ENCODE results near the gene GALNT2. TPM values are rescaled to one million over a fixed set of nuclear protein-coding genes. Genes with fewer than 3 reads are reported as not detected.

Gene GALNT2
- total RNA-seq, 5 donors from 2014 or later (not counting 1 experiment from before 2014, with no cell fraction given) = 22.2 to 29.7 (median 23.5) TPM

DNA sequence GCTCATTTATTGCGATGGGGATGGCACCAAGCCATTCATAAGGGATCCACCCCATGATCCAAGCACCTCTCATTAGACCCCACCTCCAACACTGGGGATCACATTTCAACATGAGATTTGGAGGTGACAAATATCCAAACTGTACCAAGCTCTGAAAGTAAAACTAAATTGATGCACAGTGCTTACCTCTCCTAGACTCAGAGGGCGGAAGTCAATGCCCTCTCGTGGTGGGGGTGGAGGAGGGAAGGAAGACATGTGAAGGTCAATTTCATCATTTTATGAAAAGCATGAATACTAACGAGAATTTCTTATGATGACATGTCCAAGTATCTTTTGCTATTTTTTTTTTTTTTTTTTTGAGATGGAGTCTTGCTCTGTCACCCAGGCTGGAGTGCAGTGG, 239.1 kb downstream of the GALNT2 start:
- H3K4me1 Mint-ChIP-seq = peaks cover 5 to 6% (median 6%) of the 10 kb centered on the region in 3 donors
- CTCF ChIA-PET = interaction anchor here in 1 of 2 donors (0.6 to 0.7 kb wide), 2 partner anchors 109 to 513 kb away, joined by 3 to 13 read pairs; no protein-coding TSS in a partner anchor
- peaks cover 0 to 4% of the 10 kb centered on the region in 2 experiments for H3K4me1 ChIP-seq (ENCODE audit: control insufficient read depth in 1 of 2, extremely low read depth in 1 of 2, insufficient read depth in 2 of 2, low read length in 2 of 2)
- POLR2A ChIA-PET = no interaction called here
- H3K27ac ChIP-seq (ENCODE audit: low read length) = no peak overlapping the region
- no peak overlapping the region for H3K4me3 ChIP-seq (ENCODE audit: control insufficient read depth in 1 of 2, extremely low read depth in 1 of 2, low read length in 1 of 2)
- H3K4me3 Mint-ChIP-seq = no peak overlapping the region
- no peaks in the 10 kb centered on the region for H3K9me3 ChIP-seq
- H3K9me3 Mint-ChIP-seq = no peaks in the 10 kb centered on the region
- peaks cover 1 to 3% of the 10 kb centered on the region in 2 donors for H3K27me3 Mint-ChIP-seq
- H3K36me3 Mint-ChIP-seq = no peaks in the 10 kb centered on the region
- 100% methylated on average over 1 of the region's 4 CpGs for WGBS (ENCODE audit: insufficient coverage)
- ATAC-seq (replicated peaks in 1 of 4) (no peak), DNase-seq (no peak)
- no peak overlapping the region for H3K27ac Mint-ChIP-seq
- peaks cover 0 to 14% of the 10 kb centered on the region in 2 experiments for H3K27me3 ChIP-seq (replicated peaks in 1 of 2; ENCODE audit: control insufficient read depth in 2 of 2, extremely low read depth in 1 of 2, insufficient read depth in 2 of 2, low read length in 1 of 2)
- no peaks in the 10 kb centered on the region for H3K36me3 ChIP-seq (ENCODE audit: control insufficient read depth in 2 of 2, extremely low read depth in 1 of 2, insufficient read depth in 1 of 2, low read length in 1 of 2)

GRCh38 chr1:230307213-230307612, 240.2 kb downstream of the GALNT2 start:
- Mint-ChIP-seq H3K27ac (no peak overlapping the region), H3K36me3 (no peaks in the 10 kb centered on the region), H3K4me1 (peaks cover 5 to 6% (median 6%) of the 10 kb centered on the region in 3 donors), H3K27me3 (peaks cover 3 to 5% of the 10 kb centered on the region in 2 donors), H3K9me3 (no peaks in the 10 kb centered on the region), H3K4me3 (no peak overlapping the region)
- CTCF ChIA-PET = interaction anchor here in 1 of 2 donors (0.9 kb wide), 1 partner anchor 594 kb away, joined by 3 read pairs; no protein-coding TSS in a partner anchor
- Histone ChIP-seq H3K9me3 (no peaks in the 10 kb centered on the region), H3K36me3 (ENCODE audit: control insufficient read depth in 2 of 2, extremely low read depth in 1 of 2, insufficient read depth in 1 of 2, low read length in 1 of 2) (no peaks in the 10 kb centered on the region), H3K27ac (ENCODE audit: low read length) (no peak overlapping the region), H3K4me3 (ENCODE audit: control insufficient read depth in 1 of 2, extremely low read depth in 1 of 2, low read length in 1 of 2) (no peak overlapping the region), H3K4me1 (ENCODE audit: control insufficient read depth in 1 of 2, extremely low read depth in 1 of 2, insufficient read depth in 2 of 2, low read length in 2 of 2) (peaks cover 0 to 4% of the 10 kb centered on the region in 2 experiments), H3K27me3 (replicated peaks in 1 of 2; ENCODE audit: control insufficient read depth in 2 of 2, extremely low read depth in 1 of 2, insufficient read depth in 2 of 2, low read length in 1 of 2) (peaks cover 0 to 15% of the 10 kb centered on the region in 2 experiments)
- 76% methylated on average over 2 of the region's 4 CpGs for WGBS (ENCODE audit: insufficient coverage)
- ATAC-seq (replicated peaks in 1 of 4) = no peak
- no peak for DNase-seq
- POLR2A ChIA-PET = no interaction called here

DNA sequence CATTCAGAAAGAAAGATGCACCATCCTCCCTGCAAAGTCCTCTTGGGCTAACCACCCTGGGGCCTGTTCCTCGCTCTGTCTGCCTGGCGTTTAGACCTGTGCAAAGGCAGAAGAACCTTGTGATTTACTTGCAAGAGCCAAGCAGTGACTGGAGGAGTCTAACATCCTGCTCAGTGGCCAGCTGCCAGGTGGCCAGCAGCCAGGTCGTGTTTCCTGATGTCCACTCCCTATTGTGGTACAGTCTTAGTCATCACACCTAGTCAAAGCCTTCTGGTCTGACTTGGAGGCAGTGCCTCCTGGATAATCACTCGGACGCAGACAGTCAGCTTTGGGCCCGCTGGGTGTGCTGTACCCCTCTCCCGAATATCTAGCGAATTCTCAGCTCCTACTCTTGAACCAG, 241.0 kb downstream of the GALNT2 start:
- no peak overlapping the region for H3K4me3 ChIP-seq (ENCODE audit: control insufficient read depth in 1 of 2, extremely low read depth in 1 of 2, low read length in 1 of 2)
- no peak for DNase-seq
- H3K4me1 ChIP-seq (ENCODE audit: control insufficient read depth in 1 of 2, extremely low read depth in 1 of 2, insufficient read depth in 2 of 2, low read length in 2 of 2) = peaks cover 0 to 4% of the 10 kb centered on the region in 2 experiments
- H3K36me3 Mint-ChIP-seq = no peaks in the 10 kb centered on the region
- H3K27ac ChIP-seq (ENCODE audit: low read length) = no peak overlapping the region
- POLR2A ChIA-PET = no interaction called here
- no peaks in the 10 kb centered on the region for H3K9me3 Mint-ChIP-seq
- 86% methylated on average over 8 of the region's 8 CpGs for WGBS (ENCODE audit: insufficient coverage)
- H3K4me1 Mint-ChIP-seq = peaks cover 5 to 6% (median 6%) of the 10 kb centered on the region in 3 donors
- H3K36me3 ChIP-seq (ENCODE audit: control insufficient read depth in 2 of 2, extremely low read depth in 1 of 2, insufficient read depth in 1 of 2, low read length in 1 of 2) = no peaks in the 10 kb centered on the region
- no peaks in the 10 kb centered on the region for H3K9me3 ChIP-seq
- peaks cover 0 to 15% of the 10 kb centered on the region in 2 experiments for H3K27me3 ChIP-seq (replicated peaks in 1 of 2; ENCODE audit: control insufficient read depth in 2 of 2, extremely low read depth in 1 of 2, insufficient read depth in 2 of 2, low read length in 1 of 2)
- no peak overlapping the region for H3K27ac Mint-ChIP-seq
- H3K27me3 Mint-ChIP-seq = peaks cover 3 to 5% of the 10 kb centered on the region in 2 donors
- CTCF ChIA-PET = no interaction called here
- no peak for ATAC-seq (replicated peaks in 1 of 4)
- H3K4me3 Mint-ChIP-seq = no peak overlapping the region

DNA sequence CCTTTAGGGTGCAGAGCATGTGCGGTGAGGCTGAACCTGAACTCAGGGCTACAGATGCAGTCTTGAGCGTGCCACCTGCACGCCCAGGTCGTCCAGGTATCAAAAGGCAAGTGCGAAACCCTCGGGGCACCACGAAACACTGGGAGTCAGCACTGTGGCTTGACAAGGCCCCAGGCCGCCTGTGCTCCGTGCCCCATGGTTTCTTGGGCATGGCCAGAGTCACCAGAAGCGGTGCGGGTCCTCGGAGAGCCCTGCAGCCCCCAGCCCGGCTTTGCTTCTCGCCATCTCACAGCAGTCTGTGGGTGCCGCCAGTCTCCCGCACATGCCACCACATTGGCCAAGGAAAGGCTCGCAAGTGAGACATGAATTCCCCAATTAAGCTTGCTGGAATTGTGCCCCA, 241.8 kb downstream of the GALNT2 start:
- ChIA-PET POLR2A (no interaction called here), CTCF (interaction anchor here in 1 of 2 donors (0.6 kb wide), 1 partner anchor 901 kb away, joined by 3 read pairs; no protein-coding TSS in a partner anchor)
- no peak overlapping the region for H3K27ac Mint-ChIP-seq
- H3K27me3 ChIP-seq (replicated peaks in 1 of 2; ENCODE audit: control insufficient read depth in 2 of 2, extremely low read depth in 1 of 2, insufficient read depth in 2 of 2, low read length in 1 of 2) = peaks cover 0 to 15% of the 10 kb centered on the region in 2 experiments
- peaks cover 0 to 4% of the 10 kb centered on the region in 2 experiments for H3K4me1 ChIP-seq (ENCODE audit: control insufficient read depth in 1 of 2, extremely low read depth in 1 of 2, insufficient read depth in 2 of 2, low read length in 2 of 2)
- no peaks in the 10 kb centered on the region for H3K9me3 Mint-ChIP-seq
- no peaks in the 10 kb centered on the region for H3K36me3 Mint-ChIP-seq
- WGBS (ENCODE audit: insufficient coverage) = 90% methylated on average over 17 of the region's 17 CpGs
- H3K9me3 ChIP-seq = no peaks in the 10 kb centered on the region
- H3K27ac ChIP-seq (ENCODE audit: low read length) = no peak overlapping the region
- no peak overlapping the region for H3K4me3 ChIP-seq (ENCODE audit: control insufficient read depth in 1 of 2, extremely low read depth in 1 of 2, low read length in 1 of 2)
- H3K4me1 Mint-ChIP-seq = peaks cover 5 to 6% (median 6%) of the 10 kb centered on the region in 3 donors
- no peak for DNase-seq
- peaks cover 3 to 5% of the 10 kb centered on the region in 2 donors for H3K27me3 Mint-ChIP-seq
- no peak for ATAC-seq (replicated peaks in 1 of 4)
- no peaks in the 10 kb centered on the region for H3K36me3 ChIP-seq (ENCODE audit: control insufficient read depth in 2 of 2, extremely low read depth in 1 of 2, insufficient read depth in 1 of 2, low read length in 1 of 2)
- H3K4me3 Mint-ChIP-seq = no peak overlapping the region

GRCh38 chr1:230309646-230310177, 242.7 kb downstream of the GALNT2 start:
- no peak for ATAC-seq (replicated peaks in 1 of 4)
- Histone ChIP-seq H3K27me3 (replicated peaks in 1 of 2; ENCODE audit: control insufficient read depth in 2 of 2, extremely low read depth in 1 of 2, insufficient read depth in 2 of 2, low read length in 1 of 2) (peaks cover 0 to 15% of the 10 kb centered on the region in 2 experiments), H3K27ac (ENCODE audit: low read length) (no peak overlapping the region), H3K4me1 (ENCODE audit: control insufficient read depth in 1 of 2, extremely low read depth in 1 of 2, insufficient read depth in 2 of 2, low read length in 2 of 2) (peaks cover 0 to 4% of the 10 kb centered on the region in 2 experiments), H3K4me3 (ENCODE audit: control insufficient read depth in 1 of 2, extremely low read depth in 1 of 2, low read length in 1 of 2) (no peak overlapping the region), H3K36me3 (ENCODE audit: control insufficient read depth in 2 of 2, extremely low read depth in 1 of 2, insufficient read depth in 1 of 2, low read length in 1 of 2) (no peaks in the 10 kb centered on the region), H3K9me3 (no peaks in the 10 kb centered on the region)
- H3K9me3 Mint-ChIP-seq = no peaks in the 10 kb centered on the region
- H3K27ac Mint-ChIP-seq = no peak overlapping the region
- no peak overlapping the region for H3K4me3 Mint-ChIP-seq
- no peaks in the 10 kb centered on the region for H3K36me3 Mint-ChIP-seq
- WGBS (ENCODE audit: insufficient coverage) = 85% methylated on average over 12 of the region's 15 CpGs
- CTCF ChIA-PET = interaction anchor here (0.5 to 1.3 kb wide), 5 partner anchors 649 to 1581 kb away, joined by 3 to 5 read pairs (median 3); no protein-coding TSS in a partner anchor
- peaks cover 3 to 7% of the 10 kb centered on the region in 2 donors for H3K27me3 Mint-ChIP-seq
- POLR2A ChIA-PET = interaction anchor here in 1 of 2 donors (0.5 kb wide), 1 partner anchor 45 kb away, joined by 4 read pairs; no protein-coding TSS in a partner anchor
- H3K4me1 Mint-ChIP-seq = peaks cover 5 to 6% (median 6%) of the 10 kb centered on the region in 3 donors
- no peak for DNase-seq

DNA sequence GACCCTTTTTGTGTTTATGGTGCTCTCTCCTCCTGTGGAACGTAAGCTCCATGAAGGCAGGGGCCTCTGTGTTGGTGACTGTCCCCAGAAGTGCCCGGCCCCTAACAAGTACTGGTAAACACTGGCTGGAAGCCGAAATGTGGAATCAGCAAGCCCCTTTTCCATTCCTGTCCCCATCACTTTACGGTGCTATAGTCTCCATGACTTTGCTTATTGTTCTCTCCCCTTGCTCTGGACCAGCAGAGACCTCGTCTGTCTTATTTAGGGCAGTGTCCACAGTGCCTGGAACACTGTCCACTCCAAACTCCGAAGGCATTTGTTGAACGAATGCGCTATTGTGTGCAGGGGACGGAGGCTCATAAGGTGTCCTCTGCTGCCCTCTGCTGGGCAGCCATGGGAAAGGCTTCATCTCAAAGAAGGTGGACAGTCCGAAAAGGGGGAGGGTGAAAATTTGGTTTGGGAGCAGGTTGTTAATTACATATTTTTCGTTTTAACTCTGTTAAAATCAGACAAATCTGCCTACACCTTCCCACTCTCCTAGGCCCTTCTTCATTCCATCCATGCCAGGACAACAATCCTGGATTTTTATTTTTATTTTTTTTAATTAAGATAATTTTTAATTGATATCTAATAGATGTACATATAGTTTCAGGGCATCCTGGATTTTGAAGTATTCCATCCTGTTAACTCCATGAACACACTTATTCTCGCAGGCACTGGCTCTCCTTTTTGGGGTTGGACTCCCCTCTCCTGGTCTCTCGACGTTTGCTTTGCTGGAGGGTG, 243.5 kb downstream of the GALNT2 start:
- no peak overlapping the region for H3K4me3 ChIP-seq (ENCODE audit: control insufficient read depth in 1 of 2, extremely low read depth in 1 of 2, low read length in 1 of 2)
- ATAC-seq (replicated peaks in 1 of 4) = peak; percentile 56 to 72 (median 71)
- no peak overlapping the region for H3K27ac ChIP-seq (ENCODE audit: low read length)
- H3K36me3 ChIP-seq (ENCODE audit: control insufficient read depth in 2 of 2, extremely low read depth in 1 of 2, insufficient read depth in 1 of 2, low read length in 1 of 2) = no peaks in the 10 kb centered on the region
- peaks cover 5 to 6% (median 6%) of the 10 kb centered on the region in 3 donors for H3K4me1 Mint-ChIP-seq
- CTCF ChIA-PET = interaction anchor here (0.5 to 2.7 kb wide), 7 partner anchors 22 to 1582 kb away, joined by 3 to 11 read pairs (median 3); no protein-coding TSS in a partner anchor
- POLR2A ChIA-PET = no interaction called here
- no peaks in the 10 kb centered on the region for H3K9me3 Mint-ChIP-seq
- H3K27me3 ChIP-seq (replicated peaks in 1 of 2; ENCODE audit: control insufficient read depth in 2 of 2, extremely low read depth in 1 of 2, insufficient read depth in 2 of 2, low read length in 1 of 2) = peaks cover 0 to 19% of the 10 kb centered on the region in 2 experiments
- no peaks in the 10 kb centered on the region for H3K36me3 Mint-ChIP-seq
- no peak overlapping the region for H3K4me3 Mint-ChIP-seq
- H3K27me3 Mint-ChIP-seq = peaks cover 3 to 7% of the 10 kb centered on the region in 2 donors
- no peak overlapping the region for H3K27ac Mint-ChIP-seq
- 32% methylated on average over 8 of the region's 14 CpGs for WGBS (ENCODE audit: insufficient coverage)
- peaks cover 0 to 4% of the 10 kb centered on the region in 2 experiments for H3K4me1 ChIP-seq (ENCODE audit: control insufficient read depth in 1 of 2, extremely low read depth in 1 of 2, insufficient read depth in 2 of 2, low read length in 2 of 2)
- DNase-seq = peak in 34 of 35 experiments; percentile 16 to 84 (median 53)
- no peaks in the 10 kb centered on the region for H3K9me3 ChIP-seq

All from T-cell (primary cell).